Osteoblast (primary cell): ENCODE results near the gene LCE3E. TPM values are rescaled to one million over a fixed set of nuclear protein-coding genes. Genes with fewer than 3 reads are reported as not detected.

ENCODE experiments used
- DNase-seq: peaks from one replicate; pipeline ENCODE4 v3.0.0; 2011; ENCODE audit warnings: low spot score, mixed read lengths; ENCODE audit not compliant: insufficient read length; ENCODE audit errors: missing footprints
- H2AFZ ChIP-seq: 2 replicates; pipeline ENCODE4 v1.6.0; 2011; ENCODE audit warnings: mild to moderate bottlenecking, low read length
- H3K27ac ChIP-seq: 2 replicates; pipeline ENCODE4 v1.5.1; 2011; ENCODE audit warnings: mild to moderate bottlenecking, low read depth, low read length, moderate library complexity
- H3K27me3 ChIP-seq: 2 replicates; pipeline ENCODE4 v1.6.0; 2012; ENCODE audit warnings: mild to moderate bottlenecking, control low read depth, inconsistent platforms, low read length, moderate library complexity; ENCODE audit not compliant: insufficient read depth
- H3K36me3 ChIP-seq: 2 replicates; pipeline ENCODE4 v1.5.1; 2011; ENCODE audit warnings: mild to moderate bottlenecking, low read length, control low read depth, moderate library complexity; ENCODE audit not compliant: insufficient read depth
- H3K4me1 ChIP-seq: 2 replicates; pipeline ENCODE4 v1.5.1; 2011; ENCODE audit warnings: mild to moderate bottlenecking, low read length, control low read depth, moderate library complexity; ENCODE audit not compliant: insufficient read depth
- H3K4me2 ChIP-seq: 2 replicates; pipeline ENCODE4 v1.6.0; 2011; ENCODE audit warnings: mild to moderate bottlenecking, low read length; ENCODE audit not compliant: insufficient read depth
- H3K4me3 ChIP-seq: fragments of 200-600 bp; sonication (generic); 3 replicates; pipeline ENCODE4 v1.5.1; 2012; ENCODE audit warnings: mild to moderate bottlenecking, low read length, inconsistent platforms; ENCODE audit not compliant: insufficient read depth
- H3K79me2 ChIP-seq: 2 replicates; pipeline ENCODE4 v1.6.0; 2012; ENCODE audit warnings: mild to moderate bottlenecking, low read length, control low read depth, inconsistent platforms; ENCODE audit not compliant: insufficient read depth
- H3K9me3 ChIP-seq: 2 replicates; pipeline ENCODE4 v1.5.1; 2011; ENCODE audit warnings: low read depth, low read length, control low read depth
- H4K20me1 ChIP-seq: 2 replicates; pipeline ENCODE4 v1.6.0; 2012; ENCODE audit warnings: mild to moderate bottlenecking, low read length, control low read depth; ENCODE audit not compliant: insufficient read depth
- total RNA-seq: library from RNA; depleted of rRNA; stranded (reverse); fragments of >200 nt; gene quantifications from 2 replicates; pipeline ENCODE4 v1.2.3, GENCODE V29; 2012
- TF ChIP-seq, protein P1 (sequence below): IDR thresholded peaks from 2 replicates; pipeline ENCODE4 v1.5.1; 2011; ENCODE audit warnings: mild to moderate bottlenecking, low read depth, low read length, moderate library complexity; ENCODE audit errors: extremely low read depth

The LCE3E gene, protein sequence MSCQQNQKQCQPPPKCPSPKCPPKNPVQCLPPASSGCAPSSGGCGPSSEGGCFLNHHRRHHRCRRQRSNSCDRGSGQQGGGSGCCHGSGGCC
- total RNA-seq: not detected in 2 replicates

DNA sequence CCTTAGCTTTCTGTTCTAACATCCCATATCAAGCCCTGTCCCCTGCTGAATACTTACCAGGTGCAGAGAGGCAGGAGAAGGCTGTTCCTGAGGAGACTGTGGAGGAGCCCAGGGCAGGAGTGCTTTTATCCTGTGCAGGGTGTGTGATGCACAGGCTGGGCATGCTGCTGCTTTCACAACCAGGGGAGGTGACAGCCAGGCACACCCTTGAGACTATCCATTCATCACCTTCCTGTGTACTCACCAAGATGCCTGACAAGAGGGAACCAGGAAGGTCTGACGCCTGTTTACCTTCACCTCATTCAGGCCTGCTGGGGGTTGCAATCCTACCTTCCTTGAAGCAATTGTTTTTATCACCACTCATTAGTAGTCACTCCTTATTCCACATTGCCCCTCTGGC, at the start of gene LCE3E:
LCE3E (minus strand) TSS at position 100 of the 400 bp plus-strand sequence. CDS start 572 bp downstream, outside the sequence.
- H3K27ac ChIP-seq: no peak within 1 kb of the TSS
- no peaks in the 10 kb centered on the region for H4K20me1 ChIP-seq
- TF ChIP-seq, protein P1, sequence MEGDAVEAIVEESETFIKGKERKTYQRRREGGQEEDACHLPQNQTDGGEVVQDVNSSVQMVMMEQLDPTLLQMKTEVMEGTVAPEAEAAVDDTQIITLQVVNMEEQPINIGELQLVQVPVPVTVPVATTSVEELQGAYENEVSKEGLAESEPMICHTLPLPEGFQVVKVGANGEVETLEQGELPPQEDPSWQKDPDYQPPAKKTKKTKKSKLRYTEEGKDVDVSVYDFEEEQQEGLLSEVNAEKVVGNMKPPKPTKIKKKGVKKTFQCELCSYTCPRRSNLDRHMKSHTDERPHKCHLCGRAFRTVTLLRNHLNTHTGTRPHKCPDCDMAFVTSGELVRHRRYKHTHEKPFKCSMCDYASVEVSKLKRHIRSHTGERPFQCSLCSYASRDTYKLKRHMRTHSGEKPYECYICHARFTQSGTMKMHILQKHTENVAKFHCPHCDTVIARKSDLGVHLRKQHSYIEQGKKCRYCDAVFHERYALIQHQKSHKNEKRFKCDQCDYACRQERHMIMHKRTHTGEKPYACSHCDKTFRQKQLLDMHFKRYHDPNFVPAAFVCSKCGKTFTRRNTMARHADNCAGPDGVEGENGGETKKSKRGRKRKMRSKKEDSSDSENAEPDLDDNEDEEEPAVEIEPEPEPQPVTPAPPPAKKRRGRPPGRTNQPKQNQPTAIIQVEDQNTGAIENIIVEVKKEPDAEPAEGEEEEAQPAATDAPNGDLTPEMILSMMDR: no peak
- no peak within 1 kb of the TSS for H3K4me2 ChIP-seq
- no peaks in the 10 kb centered on the region for H3K79me2 ChIP-seq
- no peak within 1 kb of the TSS for H2AFZ ChIP-seq
- H3K4me1 ChIP-seq: no peaks in the 10 kb centered on the region
- H3K9me3 ChIP-seq: no peaks in the 10 kb centered on the region
- H3K36me3 ChIP-seq: no peaks in the 10 kb centered on the region
- H3K4me3 ChIP-seq: no peak within 1 kb of the TSS
- H3K27me3 ChIP-seq: no peaks in the 10 kb centered on the region
- DNase-seq: no peak

DNA sequence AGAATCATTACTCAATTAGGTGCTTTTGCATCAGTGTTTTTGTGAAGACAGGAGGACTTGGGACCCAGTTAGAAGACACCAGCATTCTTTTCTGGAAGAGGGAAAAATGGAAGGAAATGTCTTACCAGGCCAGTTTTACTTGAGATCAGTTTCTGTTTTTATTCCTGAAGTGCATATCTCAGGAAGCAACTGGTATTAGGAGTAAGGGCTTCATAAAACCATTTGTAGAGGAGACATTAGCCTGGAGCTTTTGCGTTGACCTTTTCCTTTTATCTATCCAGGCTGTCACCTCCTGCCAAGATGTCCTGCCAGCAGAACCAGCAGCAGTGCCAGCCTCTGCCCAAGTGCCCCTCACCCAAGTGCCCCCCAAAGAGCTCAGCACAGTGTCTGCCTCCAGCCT, 46.9 kb upstream of the LCE3E start, which contains the start of gene LCE3B:
LCE3B (plus strand) TSS at position 301 of the 400 bp plus-strand sequence; CDS start at position 301, 0 bp downstream.
- no peak within 1 kb of the TSS for H3K4me3 ChIP-seq
- no peaks in the 10 kb centered on the region for H4K20me1 ChIP-seq
- H3K36me3 ChIP-seq: no peaks in the 10 kb centered on the region
- H3K79me2 ChIP-seq: no peaks in the 10 kb centered on the region
- TF ChIP-seq, protein P1: no peak
- DNase-seq: no peak
- no peaks in the 10 kb centered on the region for H3K4me1 ChIP-seq
- H3K4me2 ChIP-seq: no peak within 1 kb of the TSS
- H3K27ac ChIP-seq: no peak within 1 kb of the TSS
- no peaks in the 10 kb centered on the region for H3K27me3 ChIP-seq
- no peaks in the 10 kb centered on the region for H3K9me3 ChIP-seq
- H2AFZ ChIP-seq: no peak within 1 kb of the TSS

DNA sequence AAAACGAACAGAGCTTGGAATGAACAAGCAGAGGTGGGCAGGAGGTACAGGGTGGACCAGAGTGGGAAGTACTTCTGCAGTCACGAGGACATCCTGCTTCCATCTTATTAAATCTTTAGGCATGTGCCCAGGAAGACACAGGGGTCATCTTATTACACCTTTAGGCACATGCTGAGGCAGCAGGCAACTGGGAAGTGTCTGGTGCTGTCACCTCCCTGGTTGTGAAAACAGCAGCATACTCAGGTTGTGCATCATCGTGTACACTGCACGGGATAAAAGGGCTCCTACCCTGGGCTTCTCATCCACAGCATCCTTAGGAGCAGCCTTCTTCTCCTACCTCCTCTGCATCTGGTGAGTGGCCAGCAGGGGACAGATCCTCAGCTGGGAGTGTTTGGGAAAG, 33.4 kb upstream of the LCE3E start, which contains the start of gene LCE3C:
LCE3C (plus strand) TSS at position 301 of the 400 bp plus-strand sequence. CDS start 498 bp downstream, outside the sequence.
- Histone ChIP-seq H3K27me3 (no peaks in the 10 kb centered on the region), H3K4me2 (no peak within 1 kb of the TSS), H3K27ac (no peak within 1 kb of the TSS), H3K4me3 (no peak within 1 kb of the TSS), H3K36me3 (no peaks in the 10 kb centered on the region), H3K79me2 (no peaks in the 10 kb centered on the region), H3K4me1 (no peaks in the 10 kb centered on the region), H4K20me1 (no peaks in the 10 kb centered on the region), H3K9me3 (no peaks in the 10 kb centered on the region), H2AFZ (no peak within 1 kb of the TSS)
- TF ChIP-seq, protein P1: no peak
- no peak for DNase-seq

DNA sequence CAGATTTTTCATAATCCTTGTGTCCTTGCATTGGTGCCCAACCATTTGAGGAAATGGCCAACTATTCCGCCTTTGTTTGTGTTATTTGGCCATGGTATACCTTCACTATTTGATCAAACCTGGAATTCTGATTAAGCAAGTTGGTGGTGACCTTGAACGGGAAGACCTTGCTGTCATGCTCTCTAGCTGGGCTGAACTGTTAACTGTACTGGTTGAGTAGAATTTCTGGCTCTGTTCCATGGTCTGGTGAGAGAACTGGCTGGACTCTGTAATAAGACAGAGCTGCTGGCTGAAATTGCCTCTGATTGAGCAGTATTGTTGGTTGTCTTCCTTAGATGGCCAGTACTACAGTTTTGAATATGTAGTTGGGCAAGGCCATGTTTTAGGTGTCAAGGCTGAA, 30.4 kb upstream of the LCE3E start:
- Histone ChIP-seq H3K27me3 (no peaks in the 10 kb centered on the region), H4K20me1 (no peaks in the 10 kb centered on the region), H3K36me3 (no peaks in the 10 kb centered on the region), H3K4me2 (no peak overlapping the region), H3K79me2 (no peaks in the 10 kb centered on the region), H2AFZ (no peak overlapping the region), H3K9me3 (no peaks in the 10 kb centered on the region), H3K27ac (no peak overlapping the region), H3K4me1 (no peaks in the 10 kb centered on the region), H3K4me3 (no peak overlapping the region)
- TF ChIP-seq, protein P1: no peak
- no peak for DNase-seq
